Heart right ventricle (tissue), 16 donors: Measurements from ENCODE around the gene MGAT5. TPM values are rescaled to one million over a fixed set of nuclear protein-coding genes. Genes with fewer than 3 reads are reported as not detected.

Experiments used
- ATAC-seq, 8 donors: fragments of 200-7000 bp; cut with Tn5 transposase; one replicate each; pipeline ENCODE4 v1.9.1; 2020; ENCODE audit warnings: mild to moderate bottlenecking in 8 of 8, moderate library complexity in 8 of 8, moderate number of reproducible peaks in 1 of 8
- DNase-seq, 2 donors: peaks; one replicate each; pipeline ENCODE4 v3.0.0-alpha.2; 2020
- H3K27ac ChIP-seq, 10 donors: fragments of 200-600 bp; sonication (generic) in 2 of 10; one replicate each; pipeline versions ENCODE4 v1.5.0 to v1.8.0; 2020 to 2022; ENCODE audit warnings: mild to moderate bottlenecking in 3 of 10
- H3K27me3 ChIP-seq, 7 donors: fragments of 200-600 bp; one replicate each; pipeline ENCODE4 v1.8.0; 2021 to 2022; ENCODE audit warnings: mild to moderate bottlenecking in 2 of 7
- H3K36me3 ChIP-seq, 9 donors: fragments of 200-600 bp; sonication (generic) in 1 of 9; one replicate each; pipeline versions ENCODE4 v1.5.0 to v1.8.0; 2020 to 2022; ENCODE audit warnings: mild to moderate bottlenecking in 2 of 9
- H3K4me1 ChIP-seq, 9 donors: fragments of 200-600 bp; sonication (generic) in 1 of 9; one replicate each; pipeline versions ENCODE4 v1.5.0 to v1.8.0; 2020 to 2022; ENCODE audit warnings: mild to moderate bottlenecking in 4 of 9
- H3K4me3 ChIP-seq, 10 donors: fragments of 200-600 bp; sonication (generic) in 2 of 10; one replicate each; pipeline versions ENCODE4 v1.5.0 to v1.8.0; 2020 to 2022; ENCODE audit warnings: mild to moderate bottlenecking in 7 of 10, moderate library complexity in 2 of 10
- H3K9me3 ChIP-seq, 11 donors: fragments of 200-600 bp in 10 of 11; sonication (generic) in 2 of 11; one replicate each; pipeline versions ENCODE4 v1.5.0 to v1.8.0; 2013 to 2022; ENCODE audit warnings: mild to moderate bottlenecking in 2 of 11, control low read depth in 1 of 11, moderate library complexity in 1 of 11
- WGBS, 2 donors: extraction: QIAGEN DNeasy Blood & Tissue Kit; methylation state at CpG; one replicate each; pipeline ENCODE4 v1.1.7; 2013; ENCODE audit warnings: inconsistent platforms in 1 of 2; 5-methylcytosine and 5-hydroxymethylcytosine counted together
- intact Hi-C, 10 donors: fragments of 100-400 bp; cut with DNase I; formaldehyde crosslinking; loops; one replicate each; pipeline versions ENCODE4 v1.11.1 to v1.14.2; 2022
- polyA plus RNA-seq, 2 donors: library from polyadenylated mRNA; stranded (reverse); fragments of 200-250 nt; gene quantifications; one replicate each; pipeline ENCODE4 v1.2.3, GENCODE V29; 2013
- total RNA-seq, 10 donors: library from RNA; stranded (reverse); fragmentation: NEBNext Ultra II Directional in 3 of 10; extraction: Animal tissue kit (Norgen Biotek cat#: 25700) in 3 of 10; gene quantifications; one replicate each; pipeline versions ENCODE4 v1.2.1 to v1.2.4, GENCODE V29; 2021 to 2023
- TF ChIP-seq, protein P1 (sequence below), 9 donors: fragments of 200-600 bp; sonication (generic) in 2 of 9; IDR thresholded peaks; one replicate each; pipeline versions ENCODE4 v1.5.0 to v1.8.0; 2021 to 2022; ENCODE audit warnings: antibody characterized with exemption in 9 of 9, mild to moderate bottlenecking in 5 of 9, moderate library complexity in 1 of 9
- donor health status: Arrhythmogenic right ventricular cardiomyopathy.
- donor health status: ischemic (EF 13 %, LVEDD 7.1; RV severe dilation, severe dysfunction).
- donor health status: healthy with polysubstance abuse.
- donor health status: DM: no; HTN: yes; CAD: no.
- donor health status: DM: no; HTN: no; CAD: no.
- donor health status: ischemic (EF 25% LVEDD 6.9; RV normal size, moderate dysfunction).
- donor health status: ischemic (EF 25% LVEDD 5.7; RV mildly dilated, moderate dysfunction).
- donor health status: healthy.
- donor health status: DM: yes; HTN: yes; CAD: no.
- donor health status: Ischemic cardiomyopathy.
- donor health status: ischemic (EF 35%, LVEDD 5.7; RV mildly dilated, moderate dysfunction).
- donor health status: nonischemic (EF 11% LVEDD 7.7; RV severe dilation, severe dysfunction).
- donor health status: DM: yes; HTN: yes; CAD: no.
- donor health status: PGD.
- donor health status: ischemic (EF 29% LVEDD 5.4; RV normal size, mild dysfunction).
- donor health status: nonischemic (EF 23%, LVEDD 6.1; RV moderate dilation, normal function).

MGAT5 gene
- total and polyA plus RNA-seq, 12 donors, result 6.4 to 111 (median 92.2) TPM

DNA sequence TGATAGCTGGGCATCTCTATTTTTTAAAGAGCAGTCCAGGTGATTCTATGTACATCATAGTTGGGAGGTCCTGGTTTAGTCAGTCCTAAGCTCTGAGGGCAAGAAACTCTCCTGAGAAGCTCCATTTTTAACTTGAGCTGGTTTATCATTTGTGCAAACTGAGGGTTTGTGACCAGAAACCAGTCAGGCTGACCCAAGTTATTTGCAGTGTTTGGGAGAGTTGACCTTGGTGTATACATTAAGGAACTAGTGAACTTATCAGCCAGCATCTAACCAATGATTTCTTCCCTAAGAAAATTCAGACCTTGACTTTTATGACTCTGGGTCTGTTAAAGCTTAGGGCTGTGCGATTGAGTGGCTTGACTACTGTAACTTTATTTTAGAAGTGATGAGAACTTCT, 10.6 kb upstream of the MGAT5 start:
- Histone ChIP-seq H3K9me3 (no peaks in the 10 kb centered on the region), H3K27ac (no peak overlapping the region), H3K36me3 (no peaks in the 10 kb centered on the region), H3K4me1 (peaks cover 6 to 77% (median 49%) of the 10 kb centered on the region in 9 donors), H3K27me3 (no peaks in the 10 kb centered on the region), H3K4me3 (no peak overlapping the region)
- ATAC-seq (no peak), DNase-seq (no peak)
- TF ChIP-seq, protein P1, sequence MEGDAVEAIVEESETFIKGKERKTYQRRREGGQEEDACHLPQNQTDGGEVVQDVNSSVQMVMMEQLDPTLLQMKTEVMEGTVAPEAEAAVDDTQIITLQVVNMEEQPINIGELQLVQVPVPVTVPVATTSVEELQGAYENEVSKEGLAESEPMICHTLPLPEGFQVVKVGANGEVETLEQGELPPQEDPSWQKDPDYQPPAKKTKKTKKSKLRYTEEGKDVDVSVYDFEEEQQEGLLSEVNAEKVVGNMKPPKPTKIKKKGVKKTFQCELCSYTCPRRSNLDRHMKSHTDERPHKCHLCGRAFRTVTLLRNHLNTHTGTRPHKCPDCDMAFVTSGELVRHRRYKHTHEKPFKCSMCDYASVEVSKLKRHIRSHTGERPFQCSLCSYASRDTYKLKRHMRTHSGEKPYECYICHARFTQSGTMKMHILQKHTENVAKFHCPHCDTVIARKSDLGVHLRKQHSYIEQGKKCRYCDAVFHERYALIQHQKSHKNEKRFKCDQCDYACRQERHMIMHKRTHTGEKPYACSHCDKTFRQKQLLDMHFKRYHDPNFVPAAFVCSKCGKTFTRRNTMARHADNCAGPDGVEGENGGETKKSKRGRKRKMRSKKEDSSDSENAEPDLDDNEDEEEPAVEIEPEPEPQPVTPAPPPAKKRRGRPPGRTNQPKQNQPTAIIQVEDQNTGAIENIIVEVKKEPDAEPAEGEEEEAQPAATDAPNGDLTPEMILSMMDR (IDR thresholded peaks at IDR 0.05), result no peak
- whole genome bisulfite sequencing, 2 donors, result 44 to 54% methylated on average over 1 of the region's 1 CpG
- intact Hi-C loops, result loop anchor here in 5 of 10 donors (2.0 to 10.0 kb wide), 5 partner anchors 118 to 358 kb away; no protein-coding TSS in a partner anchor

DNA sequence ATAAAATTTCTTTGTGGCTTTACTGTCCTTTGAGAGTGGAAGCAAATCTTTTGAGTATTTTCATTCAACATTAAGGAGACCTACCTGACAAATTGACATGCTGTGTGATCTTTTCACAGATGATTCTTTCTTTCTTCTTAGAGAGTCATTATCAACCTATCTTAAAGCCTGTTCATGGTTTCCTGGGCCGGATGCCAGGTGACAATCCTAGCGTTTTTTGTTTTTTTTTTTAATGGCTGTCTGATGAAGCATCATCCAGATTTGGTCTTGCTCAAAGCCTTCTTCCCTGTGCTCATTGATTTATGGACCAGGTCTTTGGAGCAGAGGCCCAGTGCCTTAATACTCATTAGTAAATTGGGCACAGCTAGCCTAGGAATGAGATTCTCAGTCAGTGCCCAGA, 9.8 kb upstream of the MGAT5 start:
- no peaks in the 10 kb centered on the region for H3K27me3 ChIP-seq
- no peak overlapping the region for H3K27ac ChIP-seq
- intact Hi-C loops, result loop anchor here in 5 of 10 donors (2.0 to 10.0 kb wide), 6 partner anchors 119 to 359 kb away; no protein-coding TSS in a partner anchor
- no peak overlapping the region for H3K4me3 ChIP-seq
- no peak for ATAC-seq
- no peak for DNase-seq
- 23 to 29% methylated on average over 2 of the region's 2 CpGs for WGBS, 2 donors
- TF ChIP-seq, protein P1 (IDR thresholded peaks at IDR 0.05), result no peak
- H3K36me3 ChIP-seq, result no peaks in the 10 kb centered on the region
- peaks cover 6 to 83% (median 57%) of the 10 kb centered on the region in 9 donors for H3K4me1 ChIP-seq
- H3K9me3 ChIP-seq, result no peaks in the 10 kb centered on the region

DNA sequence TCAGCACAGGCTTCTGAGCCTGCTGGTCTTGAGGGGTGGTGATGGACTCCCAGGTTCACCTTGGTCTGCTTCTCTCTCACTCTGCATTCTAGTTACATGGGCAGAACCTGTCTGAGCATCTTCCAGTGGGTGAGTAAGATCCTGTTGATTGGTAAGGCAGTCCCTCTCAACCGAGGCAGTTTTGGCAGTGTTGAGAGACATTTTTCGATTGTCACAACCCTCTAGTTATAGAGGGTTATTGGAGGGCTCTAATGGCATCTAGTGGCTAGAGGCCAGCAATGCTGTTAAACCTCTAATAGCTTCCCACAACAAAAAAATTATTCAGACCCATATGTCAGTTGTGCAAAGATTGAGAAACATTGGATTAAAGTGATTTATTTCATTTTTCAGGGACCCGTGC, 9.3 kb upstream of the MGAT5 start:
- intact Hi-C loops, result loop anchor here in 5 of 10 donors (2.0 to 10.0 kb wide), 6 partner anchors 120 to 360 kb away; no protein-coding TSS in a partner anchor
- no peak for DNase-seq
- Histone ChIP-seq H3K27ac (no peak overlapping the region), H3K27me3 (no peaks in the 10 kb centered on the region), H3K4me1 (peaks cover 6 to 85% (median 62%) of the 10 kb centered on the region in 9 donors), H3K9me3 (no peaks in the 10 kb centered on the region), H3K4me3 (no peak overlapping the region), H3K36me3 (no peaks in the 10 kb centered on the region)
- ATAC-seq, result no peak
- TF ChIP-seq, protein P1 (IDR thresholded peaks at IDR 0.05), result no peak
- WGBS, 2 donors, result 54 to 57% methylated on average over 3 of the region's 3 CpGs

DNA sequence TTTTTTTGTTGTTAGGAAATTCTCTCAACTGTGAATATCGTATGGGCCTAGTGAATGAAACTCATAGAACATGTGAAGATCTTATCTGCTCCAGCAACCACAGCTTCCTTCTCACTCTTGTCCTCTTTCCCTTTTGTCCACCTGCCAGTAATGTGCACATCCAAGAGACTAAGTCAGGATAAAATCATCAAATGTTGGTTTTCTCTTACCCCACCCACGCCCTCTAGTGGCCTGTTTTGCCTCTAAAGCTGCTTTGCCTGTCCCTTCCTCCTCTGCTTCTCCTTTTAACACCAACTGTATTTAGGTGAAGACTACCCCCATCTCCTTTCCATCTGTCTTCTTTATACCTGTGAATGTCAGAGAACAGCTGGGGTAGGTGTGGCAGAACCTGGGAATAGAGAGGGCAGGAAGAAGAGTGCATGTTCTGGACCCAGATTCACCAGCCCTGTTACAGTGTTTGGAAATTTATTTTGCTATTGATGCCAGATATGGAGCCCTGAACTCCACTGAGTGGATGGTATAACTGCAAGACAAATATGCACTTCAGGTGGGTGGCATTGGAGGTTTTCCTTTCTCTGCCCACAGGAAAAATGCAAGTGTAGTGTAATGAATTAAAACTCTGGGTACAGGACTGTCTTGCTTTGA, 8.4 kb upstream of the MGAT5 start:
- TF ChIP-seq, protein P1 (IDR thresholded peaks at IDR 0.05), result peak; percentile 52 to 83 (median 78)
- Histone ChIP-seq H3K27ac (peak overlapping the region in 2 of 10 donors; percentile 24 to 56), H3K4me3 (no peak overlapping the region), H3K36me3 (no peaks in the 10 kb centered on the region), H3K27me3 (no peaks in the 10 kb centered on the region), H3K9me3 (no peaks in the 10 kb centered on the region), H3K4me1 (peaks cover 6 to 91% (median 70%) of the 10 kb centered on the region in 9 donors)
- peak; percentile 55 to 84 for DNase-seq
- peak in 7 of 8 donors; percentile 53 to 79 (median 68) for ATAC-seq
- 19 to 42% methylated on average over 2 of the region's 2 CpGs for WGBS, 2 donors
- intact Hi-C loops, result loop anchor here in 9 of 10 donors (1.0 to 10.0 kb wide), 10 partner anchors 121 to 361 kb away; no protein-coding TSS in a partner anchor
